GM23338 (cell line): ENCODE data around the gene PSMG2. TPM values are rescaled to one million over a fixed set of nuclear protein-coding genes. Genes with fewer than 3 reads are reported as not detected.

Experiments used
- ATAC-seq: fragments of 200-7000 bp; cut with Tn5 transposase; 3 replicates; pipeline ENCODE4 v1.9.1; 2020
- DNase-seq: peaks from one replicate; pipeline ENCODE4 v3.0.0-alpha.2; 2015; ENCODE audit warnings: low spot score
- H2AFZ ChIP-seq: fragments of 200-600 bp; sonication (generic); 2 replicates; pipeline ENCODE4 v1.8.0; 2016; ENCODE audit warnings: antibody characterized with exemption, mild to moderate bottlenecking, moderate library complexity
- H3F3A ChIP-seq: fragments of 200-600 bp; sonication (generic); replicated peaks from 2 replicates; pipeline ENCODE4 v1.8.0; 2017; ENCODE audit warnings: antibody characterized with exemption, mixed run types, low read depth
- H3K27ac ChIP-seq: fragments of 200-600 bp; sonication (generic); 2 replicates; pipeline ENCODE4 v1.6.1; 2016; ENCODE audit warnings: low read depth
- H3K27me3 ChIP-seq: fragments of 200-600 bp; sonication (generic); 2 replicates; pipeline ENCODE4 v1.8.0; 2016; ENCODE audit warnings: mild to moderate bottlenecking, mixed run types, moderate library complexity; ENCODE audit not compliant: insufficient read depth
- H3K36me3 ChIP-seq: fragments of 200-600 bp; sonication (generic); 2 replicates; pipeline ENCODE4 v1.8.0; 2016; ENCODE audit warnings: mild to moderate bottlenecking; ENCODE audit not compliant: insufficient read depth
- H3K4me1 ChIP-seq: fragments of 200-600 bp; sonication (generic); 2 replicates; pipeline ENCODE4 v1.8.0; 2016; ENCODE audit warnings: mild to moderate bottlenecking, moderate library complexity; ENCODE audit not compliant: insufficient read depth
- H3K4me2 ChIP-seq: fragments of 200-600 bp; sonication (generic); 2 replicates; pipeline ENCODE4 v1.7.1; 2017; ENCODE audit warnings: mixed run types
- H3K4me3 ChIP-seq: fragments of 200-600 bp; sonication (generic); 2 replicates; pipeline ENCODE4 v1.6.1; 2016; ENCODE audit warnings: mixed run types
- H3K79me2 ChIP-seq: fragments of 200-600 bp; sonication (generic); replicated peaks from 2 replicates; pipeline ENCODE4 v1.8.0; 2017; ENCODE audit warnings: mild to moderate bottlenecking; ENCODE audit not compliant: insufficient read depth
- H3K9me2 ChIP-seq: fragments of 200-600 bp; sonication (generic); 2 replicates; pipeline ENCODE4 v1.8.0; 2017; ENCODE audit not compliant: insufficient read depth
- H4K20me1 ChIP-seq: fragments of 200-600 bp; sonication (generic); replicated peaks from 2 replicates; pipeline ENCODE4 v1.8.0; 2017; ENCODE audit warnings: mild to moderate bottlenecking; ENCODE audit not compliant: insufficient read depth
- H3K27ac Mint-ChIP-seq: 2 replicates; pipeline ENCODE4 v1.8.0; 2020; ENCODE audit warnings: inconsistent platforms, mild to moderate bottlenecking, moderate library complexity, mixed read lengths
- H3K27me3 Mint-ChIP-seq: 3 replicates; pipeline ENCODE4 v1.8.0; 2022; ENCODE audit warnings: low read depth, mild to moderate bottlenecking, moderate library complexity, mixed read lengths, inconsistent platforms; ENCODE audit not compliant: insufficient read depth, poor library complexity
- H3K36me3 Mint-ChIP-seq: 3 replicates; pipeline ENCODE4 v1.8.0; 2021; ENCODE audit warnings: low read depth, mild to moderate bottlenecking, inconsistent platforms, moderate library complexity, mixed read lengths
- H3K4me1 Mint-ChIP-seq: 3 replicates; pipeline ENCODE4 v1.8.0; 2020; ENCODE audit warnings: mild to moderate bottlenecking, inconsistent platforms, mixed read lengths
- H3K4me3 Mint-ChIP-seq: 3 replicates; pipeline ENCODE4 v1.8.0; 2021; ENCODE audit warnings: moderate library complexity, mild to moderate bottlenecking, inconsistent platforms, mixed read lengths
- H3K9me3 Mint-ChIP-seq: 3 replicates; pipeline ENCODE4 v1.8.0; 2020; ENCODE audit warnings: moderate library complexity, mild to moderate bottlenecking, inconsistent platforms, mixed read lengths
- CREB1 ChIP-seq: fragments of 250-450 bp; sonication (Bioruptor Pico); IDR thresholded peaks from 2 replicates; pipeline ENCODE4 v1.5.0; 2020; ENCODE audit warnings: low read depth, mild to moderate bottlenecking, moderate library complexity
- CTCF ChIP-seq, 2 experiments: fragments of 200-600 bp in 1 of 2; sonication (generic) in 1 of 2; conservative IDR thresholded peaks; 2 replicates each; pipeline versions ENCODE4 v1.5.1 to v1.6.1; 2016 to 2017; ENCODE audit warnings: antibody characterized with exemption in 2 of 2, low read depth in 2 of 2, mild to moderate bottlenecking in 2 of 2, moderate library complexity in 1 of 2
- ETS1 ChIP-seq: IDR thresholded peaks from 2 replicates; pipeline ENCODE4 v1.6.1; 2016; ENCODE audit warnings: antibody characterized with exemption
- EZH2 ChIP-seq: fragments of 200-600 bp; sonication (generic); IDR thresholded peaks from one replicate; pipeline ENCODE4 v1.8.0; 2017; ENCODE audit warnings: antibody characterized with exemption, mild to moderate bottlenecking, low read depth; ENCODE audit not compliant: unreplicated experiment
- EZH2phosphoT487 ChIP-seq: fragments of 200-600 bp; sonication (generic); IDR thresholded peaks from one replicate; pipeline ENCODE4 v1.8.1; 2018; ENCODE audit warnings: antibody characterized with exemption; ENCODE audit not compliant: unreplicated experiment
- JUNB ChIP-seq: IDR thresholded peaks from one replicate; pipeline ENCODE4 v1.6.1; 2016; ENCODE audit warnings: antibody characterized with exemption; ENCODE audit not compliant: unreplicated experiment
- NANOG ChIP-seq: IDR thresholded peaks from 2 replicates; pipeline ENCODE4 v1.6.1; 2016; ENCODE audit warnings: antibody characterized with exemption, borderline replicate concordance
- POLR2AphosphoS5 ChIP-seq: IDR thresholded peaks from 2 replicates; pipeline ENCODE4 v1.6.1; 2016; ENCODE audit warnings: antibody characterized with exemption, low read depth
- REST ChIP-seq: IDR thresholded peaks from one replicate; pipeline ENCODE4 v1.6.1; 2018; ENCODE audit warnings: antibody characterized with exemption; ENCODE audit not compliant: unreplicated experiment
- STAT1 ChIP-seq: IDR thresholded peaks from one replicate; pipeline ENCODE4 v1.6.1; 2016; ENCODE audit warnings: antibody characterized with exemption; ENCODE audit not compliant: unreplicated experiment
- ZNF114 ChIP-seq: fragments of 250-450 bp; sonication (Bioruptor Pico); IDR thresholded peaks from 2 replicates; pipeline ENCODE4 v1.5.0; 2020; ENCODE audit warnings: mild to moderate bottlenecking, moderate library complexity
- ZNF331 ChIP-seq: fragments of 250-450 bp; sonication (Bioruptor Pico); IDR thresholded peaks from 2 replicates; pipeline ENCODE4 v1.5.0; 2020; ENCODE audit warnings: low read depth, mild to moderate bottlenecking, moderate library complexity
- ZNF462 ChIP-seq: fragments of 250-450 bp; sonication (Bioruptor Pico); IDR thresholded peaks from 2 replicates; pipeline ENCODE4 v1.5.0; 2020; ENCODE audit warnings: mild to moderate bottlenecking, moderate library complexity
- polyA plus RNA-seq: library from polyadenylated mRNA; unstranded; fragments of >200 nt; fragmentation: Nextera tagmentation; extraction: Ambion mirVana; gene quantifications from 2 replicates; pipeline ENCODE4 v1.2.1, GENCODE V29; 2016
- total RNA-seq: library from RNA; depleted of rRNA; stranded (reverse); fragments of >200 nt; shearing (Covaris generic); gene quantifications from 2 replicates; pipeline ENCODE4 v1.2.3, GENCODE V29; 2014

The PSMG2 gene
- total and polyA plus RNA-seq, 2 experiments from 2014 or later = 87.8 to 151 TPM

GRCh38 chr18:12654971-12655370 lies 47.9 kb upstream of the PSMG2 start:
- H3K27ac Mint-ChIP-seq = no peak overlapping the region
- Histone ChIP-seq H3K9me2 (no peaks in the 10 kb centered on the region), H3K4me1 (peaks cover 25% of the 10 kb centered on the region), H3K79me2 (peaks cover 43% of the 10 kb centered on the region), H3K4me2 (no peak overlapping the region), H3F3A (peaks cover 7% of the 10 kb centered on the region), H4K20me1 (peaks cover 5% of the 10 kb centered on the region; the same call in 1 of the 2 replicates), H3K27me3 (peaks cover 21% of the 10 kb centered on the region), H3K4me3 (no peak overlapping the region), H2AFZ (no peak overlapping the region), H3K36me3 (no peaks in the 10 kb centered on the region), H3K27ac (no peak overlapping the region)
- H3K36me3 Mint-ChIP-seq = peaks cover 3% of the 10 kb centered on the region; the same call in 1 of the 3 replicates
- peaks cover 39% of the 10 kb centered on the region for H3K4me1 Mint-ChIP-seq
- H3K4me3 Mint-ChIP-seq = no peak overlapping the region
- H3K9me3 Mint-ChIP-seq = no peaks in the 10 kb centered on the region; the same call in 1 of the 3 replicates
- peaks cover 26% of the 10 kb centered on the region for H3K27me3 Mint-ChIP-seq
- DNase-seq (no peak), ATAC-seq (no peak)
- TF ChIP-seq REST = no peak
- TF ChIP-seq ZNF114 = no peak
- TF ChIP-seq ZNF462 (CRISPR knock-in tag) = no peak
- TF ChIP-seq EZH2phosphoT487 = no peak
- TF ChIP-seq CREB1 (CRISPR knock-in tag) = no peak
- TF ChIP-seq NANOG = no peak
- TF ChIP-seq ETS1 = no peak
- TF ChIP-seq STAT1 = no peak
- TF ChIP-seq POLR2AphosphoS5 = no peak
- no peak for TF ChIP-seq CTCF (conservative IDR thresholded peaks at IDR 0.05; ENCODE audit: low read depth in 2 of 2)
- no peak for TF ChIP-seq ZNF331 (CRISPR knock-in tag)
- TF ChIP-seq JUNB = no peak
- TF ChIP-seq EZH2 = no peak
